AG04450 (cell line): ENCODE results near the gene OR7A17. TPM values are rescaled to one million over a fixed set of nuclear protein-coding genes. Genes with fewer than 3 reads are reported as not detected.

Experiments
- CTCF ChIA-PET: fragments of 300-600, 350-600 bp; formaldehyde crosslinking; extraction: SDS; loops from one replicate; lab custom pipeline; 2022; ENCODE audit warnings: antibody characterized with exemption, inconsistent platforms; lab: Charles Lee
- POLR2A ChIA-PET: fragments of 350-600 bp; formaldehyde crosslinking; extraction: SDS; loops from one replicate; lab custom pipeline; 2021; ENCODE audit warnings: antibody characterized with exemption, inconsistent platforms; lab: Yijun Ruan, JAX
- DNase-seq: peaks from one replicate; pipeline ENCODE4 v3.0.0-alpha.2; 2011; ENCODE audit warnings: low read depth, low spot score
- H3K27ac ChIP-seq: one replicate; pipeline ENCODE4 v1.5.1; 2012; ENCODE audit warnings: low read depth, low read length, control low read depth
- H3K27me3 ChIP-seq: one replicate; pipeline ENCODE4 v1.6.0; 2012; ENCODE audit warnings: low read length; ENCODE audit not compliant: control insufficient read depth, insufficient read depth
- H3K4me3 ChIP-seq: 2 replicates; pipeline ENCODE4 v1.5.1; 2011; ENCODE audit warnings: mild to moderate bottlenecking, low read depth, low read length, control low read depth
- H3K9me3 ChIP-seq: 2 replicates; pipeline ENCODE4 v1.5.1; 2012; ENCODE audit warnings: low read length; ENCODE audit not compliant: control insufficient read depth, insufficient read depth
- CTCF ChIP-seq: IDR thresholded peaks from 2 replicates; pipeline ENCODE4 v1.5.1; 2011; ENCODE audit warnings: low read depth, low read length, control low read depth, inconsistent platforms
- polyA plus RNA-seq: library from polyadenylated mRNA; depleted of rRNA; stranded (reverse); fragments of >200 nt; gene quantifications from 2 replicates; pipeline ENCODE4 v1.2.3, GENCODE V29; 2011

OR7A17 gene
- polyA plus RNA-seq, 1 experiment: not detected

GRCh38 chr19:14868497-14868896, 17.4 kb downstream of the OR7A17 start:
- H3K9me3 ChIP-seq: no peaks in the 10 kb centered on the region
- CTCF ChIA-PET: no interaction called here
- no peak overlapping the region for H3K27ac ChIP-seq
- TF ChIP-seq CTCF: no peak
- POLR2A ChIA-PET: no interaction called here
- DNase-seq: no peak
- H3K27me3 ChIP-seq: no peaks in the 10 kb centered on the region
- no peak overlapping the region for H3K4me3 ChIP-seq

- DNase-seq: no peak
- Histone ChIP-seq H3K27me3 (no peaks in the 10 kb centered on the region), H3K27ac (no peak within 1 kb of the TSS), H3K9me3 (no peaks in the 10 kb centered on the region), H3K4me3 (no peak within 1 kb of the TSS)
- no peak for TF ChIP-seq CTCF
- POLR2A ChIA-PET: no interaction called here
- CTCF ChIA-PET: no interaction called here
These were observed 37.1 kb downstream of the OR7A17 start, which contains the start of gene OR7A10 for GRCh38 chr19:14848822-14849221. Gene OR7A10 (minus strand): TSS chr19:14848922. CDS start chr19:14841877, 7,045 bp downstream.

- ChIA-PET CTCF (no interaction called here), POLR2A (no interaction called here)
- TF ChIP-seq CTCF: no peak
These were observed 42.4 kb downstream of the OR7A17 start for GRCh38 chr19:14843578-14843977.

GRCh38 chr19:14843169-14843568, 42.8 kb downstream of the OR7A17 start:
- Histone ChIP-seq H3K9me3 (no peaks in the 10 kb centered on the region), H3K4me3 (no peak overlapping the region), H3K27me3 (no peaks in the 10 kb centered on the region), H3K27ac (no peak overlapping the region)
- POLR2A ChIA-PET: no interaction called here
- no peak for TF ChIP-seq CTCF
- no peak for DNase-seq
- CTCF ChIA-PET: no interaction called here

More at GRCh38 chr19:14843578-14843977, 42.4 kb downstream of the OR7A17 start:
- Histone ChIP-seq H3K27me3 (no peaks in the 10 kb centered on the region), H3K27ac (no peak overlapping the region), H3K9me3 (no peaks in the 10 kb centered on the region), H3K4me3 (no peak overlapping the region)
- DNase-seq: no peak

GRCh38 chr19:14840206-14840605, 45.7 kb downstream of the OR7A17 start:
- ChIA-PET CTCF (no interaction called here), POLR2A (no interaction called here)
- Histone ChIP-seq H3K9me3 (no peaks in the 10 kb centered on the region), H3K27me3 (no peaks in the 10 kb centered on the region), H3K4me3 (no peak overlapping the region), H3K27ac (no peak overlapping the region)
- no peak for TF ChIP-seq CTCF
- no peak for DNase-seq
